NCI-H524 (cell line): ENCODE data around the gene PHAF1.

Experiments used
- DNase-seq, 2 experiments: peaks; one replicate each; lab custom pipeline; 2025; lab: John Stamatoyannopoulos, UW

PHAF1 gene

GRCh38 chr16:67180166-67180565, 70.4 kb downstream of the PHAF1 start:
- DNase-seq = no peak

DNA sequence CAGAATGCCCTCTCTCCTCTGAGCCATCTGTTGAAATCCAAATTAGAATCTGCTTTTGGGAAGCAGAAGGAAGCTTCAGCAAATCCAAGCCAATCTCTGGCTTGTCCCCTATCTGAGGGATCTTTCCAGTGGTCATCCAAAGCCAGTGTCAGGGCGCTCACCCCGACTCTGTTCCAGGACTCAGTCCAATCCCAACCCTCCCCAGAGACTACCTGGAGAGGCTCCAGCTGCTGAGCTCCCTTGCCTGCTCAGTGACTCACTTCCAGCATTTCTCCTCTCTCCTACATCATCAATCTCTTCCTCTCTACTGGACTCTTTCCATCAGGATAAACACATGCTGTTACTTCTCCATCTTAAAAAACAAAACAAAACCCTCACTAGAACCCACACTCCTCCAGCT, 71.6 kb downstream of the PHAF1 start:
- no peak for DNase-seq

GRCh38 chr16:67182288-67182687, 72.5 kb downstream of the PHAF1 start:
- DNase-seq = no peak

GRCh38 chr16:67183284-67183626, 73.5 kb downstream of the PHAF1 start:
- no peak for DNase-seq

DNA sequence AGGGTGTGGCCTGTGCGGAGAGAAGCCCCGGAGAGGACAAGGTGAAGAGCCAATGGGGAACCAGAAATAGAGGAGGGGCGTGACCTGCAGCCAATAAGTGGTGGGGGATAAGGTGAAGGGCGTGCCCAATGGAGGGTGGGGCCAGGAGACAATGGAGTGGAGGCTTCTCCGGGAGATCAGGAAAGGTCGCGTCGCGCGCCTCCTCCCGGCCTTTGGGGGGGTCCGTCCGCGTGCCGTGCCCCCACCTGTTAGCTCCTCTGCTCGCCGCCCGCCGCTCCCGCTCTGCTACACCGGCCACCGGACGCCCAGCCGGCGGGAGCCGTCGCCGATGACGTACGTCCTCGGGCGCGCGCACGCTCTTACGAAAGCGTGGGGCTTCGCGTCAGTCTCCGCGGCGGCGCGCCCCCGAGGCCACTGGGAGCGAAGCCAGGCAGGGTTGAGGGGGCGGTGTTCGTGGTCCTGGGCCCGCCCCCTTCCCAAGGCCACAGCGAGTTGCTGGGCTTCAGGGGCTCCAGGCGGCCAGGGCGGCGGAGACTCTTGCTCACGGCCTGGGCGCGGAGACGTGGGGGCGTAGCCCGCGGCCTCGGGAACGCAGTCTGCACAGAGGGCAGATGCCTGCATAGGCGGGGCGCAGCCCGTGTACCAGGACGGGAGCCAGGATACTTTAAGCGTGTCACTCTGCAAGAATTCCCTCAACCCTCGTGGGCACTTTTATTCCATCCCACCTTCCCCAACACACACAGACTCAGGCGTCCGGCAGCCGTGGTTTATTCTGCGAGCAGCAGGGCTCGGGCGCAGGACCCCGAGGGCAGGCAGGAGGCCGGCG, 74.1 kb downstream of the PHAF1 start, which contains the start of gene MATCAP1:
TSS of gene MATCAP1 (minus strand) at position 337 of the 826 bp plus-strand sequence. CDS start 3,353 bp downstream, outside the sequence.
- DNase-seq = peak; percentile 99

DNA sequence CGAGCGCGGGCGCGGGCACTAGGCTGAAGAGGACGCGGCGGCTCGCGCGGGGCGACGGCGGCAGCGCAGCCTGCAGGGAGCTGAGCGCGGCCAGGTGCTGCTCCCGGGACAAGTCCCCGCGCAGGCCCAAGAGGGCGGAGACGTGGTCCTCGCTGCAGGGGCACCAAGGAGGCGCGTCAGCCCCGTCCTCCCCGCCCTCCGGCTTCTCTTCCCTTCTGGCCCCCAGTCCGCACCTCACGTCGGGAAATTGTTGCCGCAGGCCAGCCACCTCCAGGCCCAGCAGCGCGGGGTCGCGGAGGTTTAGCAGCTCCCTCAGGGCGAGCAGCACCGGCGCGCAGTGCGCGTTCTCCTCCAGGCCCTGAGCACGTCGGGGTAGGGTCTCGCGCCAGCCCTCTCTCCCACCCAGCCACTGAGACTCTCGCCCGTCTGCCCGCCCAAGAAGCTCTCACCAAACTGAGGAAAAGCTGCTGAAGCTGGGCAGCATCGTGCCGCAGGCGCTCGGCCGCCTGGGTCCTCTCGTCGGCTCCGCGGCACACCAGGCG, 74.8 kb downstream of the PHAF1 start:
- DNase-seq = peak; percentile 33 to 75

GRCh38 chr16:67184995-67185650, 75.4 kb downstream of the PHAF1 start:
- DNase-seq = peak; percentile 64 to 80

- DNase-seq = no peak
Observed at GRCh38 chr16:67185651-67186134, 76.0 kb downstream of the PHAF1 start.

DNA sequence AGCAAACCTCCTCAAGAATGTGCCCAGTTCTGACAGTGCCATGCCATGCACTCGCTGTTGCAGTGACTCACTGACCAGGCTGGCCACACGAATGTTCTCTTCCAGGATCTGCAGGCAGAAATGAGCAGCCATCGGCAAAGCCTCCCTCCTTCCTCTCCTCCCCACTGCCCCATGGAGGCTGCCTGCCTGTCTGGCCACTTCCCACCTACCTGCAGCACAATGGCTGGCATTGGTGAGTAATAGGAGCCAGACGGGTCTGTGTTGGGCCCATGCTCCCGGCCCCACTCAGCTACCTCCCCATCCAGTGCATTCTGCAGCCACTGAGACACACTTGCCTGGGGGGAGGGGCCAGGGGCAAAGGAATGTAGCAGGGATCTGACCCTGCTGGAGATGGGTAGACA, 76.8 kb downstream of the PHAF1 start:
- DNase-seq = no peak

- DNase-seq = no peak
Observed at GRCh38 chr16:67187175-67187890, 77.6 kb downstream of the PHAF1 start.

DNA sequence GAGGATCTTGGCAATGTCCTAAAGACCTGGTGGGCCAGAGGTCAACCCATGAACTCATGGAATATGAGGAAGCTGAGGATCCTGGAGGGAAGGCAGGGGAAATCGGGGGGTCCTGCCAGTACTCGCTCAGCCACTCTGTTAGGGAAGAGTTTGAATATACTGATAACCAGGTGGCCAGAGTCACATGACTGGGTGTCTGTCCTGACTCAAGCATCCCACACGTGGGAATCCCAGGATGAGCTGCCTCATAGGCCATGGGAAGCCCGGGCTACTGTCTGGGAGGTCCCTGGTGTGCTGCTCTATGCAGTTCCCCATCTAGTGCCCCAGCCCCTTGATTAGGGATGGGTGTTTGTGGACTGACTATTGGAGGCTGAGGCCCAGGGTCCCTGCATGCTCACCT, 78.6 kb downstream of the PHAF1 start:
- no peak for DNase-seq

- no peak for DNase-seq
Observed at GRCh38 chr16:67188798-67189197, 79.1 kb downstream of the PHAF1 start.

- no peak for DNase-seq
Observed at GRCh38 chr16:67190041-67190440, 80.3 kb downstream of the PHAF1 start, which contains the start of gene EXOC3L1. TSS of gene EXOC3L1 (minus strand) at chr16:67190136. CDS start at chr16:67189676, 460 bp downstream.

DNA sequence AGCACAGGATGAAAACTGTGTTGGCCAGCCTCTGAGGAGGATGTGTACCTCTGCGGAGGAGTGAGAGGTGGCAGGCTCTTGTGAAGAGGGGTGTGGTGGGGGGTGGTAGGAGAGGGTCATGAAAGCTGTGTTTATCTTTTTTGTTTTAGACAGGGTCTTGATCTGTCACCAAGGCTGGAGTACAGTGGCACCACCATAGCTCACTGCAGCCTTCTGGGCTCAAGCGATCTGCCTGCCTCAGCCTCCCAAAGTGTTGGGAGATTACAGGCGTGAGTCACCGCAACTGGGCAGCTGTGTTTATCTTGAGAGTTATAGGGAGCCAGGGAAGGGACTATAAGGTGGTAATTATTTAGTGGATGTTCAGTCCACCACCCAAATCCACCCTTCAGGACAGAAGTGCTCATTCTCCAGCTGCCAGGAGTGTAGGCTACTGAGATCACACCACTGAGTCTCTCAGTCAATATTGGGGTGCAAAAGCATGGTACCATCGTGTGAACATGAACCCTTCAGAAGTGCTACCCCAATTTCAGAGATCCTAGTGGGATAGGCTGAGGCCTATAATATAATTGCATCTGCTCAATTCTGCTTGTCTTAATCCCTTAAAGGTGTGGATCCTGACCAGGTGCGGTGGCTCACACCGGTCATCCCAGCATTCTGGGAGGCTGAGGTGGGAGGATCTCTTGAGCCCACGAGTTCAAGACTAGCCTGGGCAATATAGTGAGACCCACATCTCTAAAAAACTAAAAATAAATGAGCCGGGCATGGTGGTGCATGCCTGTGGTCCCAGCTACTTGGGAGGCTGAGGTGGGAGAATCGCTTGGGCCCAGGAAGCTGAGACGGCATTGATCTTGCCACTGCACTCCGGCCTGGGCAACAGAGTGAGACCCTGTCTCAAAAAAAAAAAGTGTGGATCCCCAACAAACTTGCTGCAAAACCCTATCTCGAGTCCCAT, 81.0 kb downstream of the PHAF1 start:
- no peak for DNase-seq

- DNase-seq = no peak
Observed at GRCh38 chr16:67191411-67191994, 81.8 kb downstream of the PHAF1 start.

DNA sequence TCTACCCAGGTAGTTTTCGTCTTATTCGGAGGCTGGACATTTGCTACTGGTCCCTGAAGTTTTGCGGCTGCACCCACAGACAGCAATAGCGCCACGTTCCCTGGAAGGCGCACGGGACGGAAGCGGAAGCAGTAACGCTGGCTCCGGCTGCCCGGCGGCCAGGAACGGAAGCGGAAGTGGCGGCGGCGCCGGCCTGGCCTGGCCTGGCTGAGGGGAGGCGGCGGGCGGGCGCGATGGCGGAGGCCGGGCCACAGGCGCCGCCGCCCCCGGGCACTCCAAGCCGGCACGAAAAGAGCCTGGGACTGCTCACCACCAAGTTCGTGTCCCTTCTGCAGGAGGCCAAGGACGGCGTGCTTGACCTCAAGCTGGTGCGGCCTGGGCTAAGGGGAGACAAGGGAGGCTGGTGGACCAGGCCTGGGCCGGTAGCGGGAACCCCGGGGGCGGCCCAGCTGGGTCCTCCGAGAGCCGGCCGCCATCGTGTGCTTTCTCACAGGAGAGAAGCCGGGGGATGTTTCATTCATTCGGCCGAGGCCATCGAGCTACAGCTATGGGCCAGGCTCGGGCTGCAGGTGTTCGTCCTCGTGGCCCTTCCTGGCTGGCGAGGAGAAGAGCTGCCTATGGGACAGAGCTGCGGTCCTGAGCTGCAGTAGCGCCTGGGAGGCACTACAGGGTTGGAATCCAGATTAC, 82.4 kb downstream of the PHAF1 start, which contains the start of gene E2F4:
TSS of gene E2F4 (plus strand) at position 161 of the 687 bp plus-strand sequence. CDS start at position 234, 73 bp downstream.
- peak; percentile 83 to 89 for DNase-seq

DNA sequence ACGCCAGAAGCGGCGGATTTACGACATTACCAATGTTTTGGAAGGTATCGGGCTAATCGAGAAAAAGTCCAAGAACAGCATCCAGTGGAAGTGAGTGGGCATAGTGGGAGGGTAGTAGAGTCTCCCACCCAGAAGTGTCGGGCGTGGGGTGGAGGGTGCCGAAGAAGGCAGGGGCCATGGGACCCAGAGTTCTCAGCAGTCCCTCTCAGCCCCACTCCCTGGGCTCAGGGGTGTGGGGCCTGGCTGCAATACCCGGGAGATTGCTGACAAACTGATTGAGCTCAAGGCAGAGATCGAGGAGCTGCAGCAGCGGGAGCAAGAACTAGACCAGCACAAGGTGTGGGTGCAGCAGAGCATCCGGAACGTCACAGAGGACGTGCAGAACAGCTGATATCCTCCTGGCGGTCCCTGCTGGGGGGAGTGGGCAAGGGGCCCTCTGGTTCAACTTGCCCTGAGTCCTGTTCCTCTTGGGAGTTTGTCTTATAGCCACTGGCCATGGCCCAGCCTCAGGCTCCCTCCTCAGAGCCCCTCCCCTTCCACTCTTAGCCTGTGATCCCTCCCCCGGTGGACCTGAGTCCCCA, 83.1 kb downstream of the PHAF1 start:
- DNase-seq = no peak

GRCh38 chr16:67193536-67193935, 83.8 kb downstream of the PHAF1 start:
- DNase-seq = no peak

GRCh38 chr16:67194260-67194659, 84.5 kb downstream of the PHAF1 start:
- DNase-seq = no peak

GRCh38 chr16:67195676-67196075, 85.9 kb downstream of the PHAF1 start:
- no peak for DNase-seq
